SU-DHL-6 (cell line): ENCODE results near the gene APBB2.

Experiments
- H2AFZ ChIP-seq: fragments of 200-600 bp; sonication (generic); 2 replicates; pipeline ENCODE4 v1.6.1; 2014; ENCODE audit warnings: low read depth, mild to moderate bottlenecking, moderate library complexity, mixed read lengths, antibody characterized with exemption, low read length; ENCODE audit not compliant: severe bottlenecking
- H3F3A ChIP-seq: fragments of 200-600 bp; shearing (Covaris generic); 2 replicates; pipeline ENCODE4 v1.6.0; 2016; ENCODE audit warnings: antibody characterized with exemption, mild to moderate bottlenecking; ENCODE audit not compliant: insufficient read depth
- H3K27ac ChIP-seq: fragments of 200-600 bp; sonication (generic); 2 replicates; pipeline ENCODE4 v1.5.1; 2016; ENCODE audit warnings: low read depth, mild to moderate bottlenecking, low read length, moderate library complexity, mixed read lengths
- H3K27me3 ChIP-seq: fragments of 200-600 bp; sonication (generic), shearing (Covaris generic); 2 replicates; pipeline ENCODE4 v1.6.0; 2014; ENCODE audit warnings: mild to moderate bottlenecking, low read length
- H3K36me3 ChIP-seq: fragments of 200-600 bp; sonication (generic); 2 replicates; pipeline ENCODE4 v1.6.1; 2014; ENCODE audit warnings: mild to moderate bottlenecking, low read length, mixed read lengths
- H3K4me2 ChIP-seq: fragments of 300-600, 200-600 bp; shearing (Covaris generic), sonication (generic); 2 replicates; pipeline ENCODE4 v1.6.0; 2014; ENCODE audit warnings: low read length, low read depth, mild to moderate bottlenecking; ENCODE audit not compliant: poor library complexity, severe bottlenecking
- H3K4me3 ChIP-seq: fragments of 200-600 bp; sonication (generic); 2 replicates; pipeline ENCODE4 v1.5.1; 2014; ENCODE audit warnings: antibody characterized with exemption, low read length, mild to moderate bottlenecking, mixed read lengths; ENCODE audit not compliant: insufficient read depth, poor library complexity, severe bottlenecking
- H3K79me2 ChIP-seq: fragments of 200-600 bp; sonication (generic); 2 replicates; pipeline ENCODE4 v1.6.1; 2014; ENCODE audit warnings: mild to moderate bottlenecking, low read length, moderate library complexity; ENCODE audit not compliant: insufficient read depth
- H3K9ac ChIP-seq: fragments of 200-600 bp; sonication (generic); 2 replicates; pipeline ENCODE4 v1.7.0; 2014; ENCODE audit warnings: mild to moderate bottlenecking, low read length
- H3K9me2 ChIP-seq: fragments of 200-600 bp; sonication (generic); replicated peaks from 2 replicates; pipeline ENCODE4 v1.6.1; 2014; ENCODE audit warnings: low read length; ENCODE audit not compliant: insufficient read depth
- H3K9me3 ChIP-seq: fragments of 200-600 bp; sonication (generic); 2 replicates; pipeline ENCODE4 v1.6.1; 2014; ENCODE audit warnings: low read length, mixed read lengths; ENCODE audit not compliant: insufficient read depth
- H4K20me1 ChIP-seq: fragments of 200-600 bp; sonication (generic); 2 replicates; pipeline ENCODE4 v1.6.1; 2014; ENCODE audit warnings: low read depth, mild to moderate bottlenecking, antibody characterized with exemption, low read length, moderate library complexity, mixed read lengths
- CTCF ChIP-seq: fragments of 200-600 bp; sonication (generic); IDR thresholded peaks from one replicate; pipeline ENCODE4 v1.5.1; 2017; ENCODE audit warnings: antibody characterized with exemption, mild to moderate bottlenecking, low read length, moderate library complexity; ENCODE audit not compliant: insufficient read depth, poor library complexity, severe bottlenecking
- EZH2phosphoT487 ChIP-seq: fragments of 200-600 bp; sonication (generic), shearing (Covaris generic); conservative IDR thresholded peaks from 2 replicates; pipeline ENCODE4 v1.6.1; 2018; ENCODE audit warnings: mild to moderate bottlenecking, antibody characterized with exemption, low read length, moderate library complexity, mixed read lengths

APBB2 gene

DNA sequence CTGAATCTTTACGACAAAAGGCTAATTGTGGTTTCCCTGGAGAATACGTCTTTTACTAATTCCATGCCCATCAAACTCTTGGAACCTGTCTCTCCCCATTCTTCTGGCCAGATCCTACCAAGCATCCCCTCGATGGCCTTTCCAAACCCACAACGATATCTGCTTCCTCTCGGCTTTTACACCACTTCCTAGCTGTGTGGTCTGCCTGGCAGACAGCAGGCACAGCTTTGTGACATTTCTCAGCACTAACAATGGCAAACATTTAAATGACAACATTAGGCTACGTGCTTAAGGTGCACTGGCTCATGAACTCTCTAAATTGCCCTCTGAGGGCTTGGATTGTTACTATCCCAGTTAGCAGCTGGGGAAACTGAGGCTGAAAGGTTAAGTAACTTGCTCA, 323.6 kb downstream of the APBB2 start:
- no peak overlapping the region for H3K27ac ChIP-seq
- H3K9me3 ChIP-seq, result no peaks in the 10 kb centered on the region
- H3K9me2 ChIP-seq, result no peaks in the 10 kb centered on the region
- H3K4me3 ChIP-seq, result no peak overlapping the region
- no peaks in the 10 kb centered on the region for H3K36me3 ChIP-seq
- no peaks in the 10 kb centered on the region for H3F3A ChIP-seq
- H3K9ac ChIP-seq, result no peak overlapping the region
- no peak for TF ChIP-seq EZH2phosphoT487
- TF ChIP-seq CTCF, result no peak
- no peaks in the 10 kb centered on the region for H3K27me3 ChIP-seq
- H3K79me2 ChIP-seq, result no peaks in the 10 kb centered on the region
- no peak overlapping the region for H2AFZ ChIP-seq
- H4K20me1 ChIP-seq, result no peaks in the 10 kb centered on the region
- H3K4me2 ChIP-seq, result no peak overlapping the region

DNA sequence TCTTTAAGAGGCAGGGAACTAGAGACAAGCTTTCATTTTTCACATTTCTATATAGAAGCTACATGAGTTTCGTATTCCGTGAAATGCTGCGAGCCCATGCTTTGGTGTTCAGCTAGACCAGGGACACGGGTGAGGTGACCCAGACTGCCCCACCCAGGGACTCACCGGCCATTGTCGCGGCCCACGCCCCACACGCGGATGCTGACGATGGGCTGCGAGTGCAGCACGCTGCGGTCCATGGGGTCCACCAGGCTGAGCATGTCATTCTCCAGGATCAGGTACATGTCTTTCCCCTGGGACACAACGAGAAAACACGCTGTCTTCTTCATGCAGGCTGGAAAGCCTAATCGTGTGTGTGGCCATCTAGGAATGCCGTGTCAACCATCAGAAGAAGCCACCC, 324.1 kb downstream of the APBB2 start:
- Histone ChIP-seq H2AFZ (no peak overlapping the region), H3K4me3 (no peak overlapping the region), H4K20me1 (no peaks in the 10 kb centered on the region), H3K27ac (no peak overlapping the region), H3K4me2 (no peak overlapping the region), H3K27me3 (no peaks in the 10 kb centered on the region), H3K9me2 (no peaks in the 10 kb centered on the region), H3K79me2 (no peaks in the 10 kb centered on the region), H3K36me3 (no peaks in the 10 kb centered on the region), H3K9me3 (no peaks in the 10 kb centered on the region), H3K9ac (no peak overlapping the region), H3F3A (no peaks in the 10 kb centered on the region)
- TF ChIP-seq EZH2phosphoT487, result no peak
- TF ChIP-seq CTCF, result no peak

DNA sequence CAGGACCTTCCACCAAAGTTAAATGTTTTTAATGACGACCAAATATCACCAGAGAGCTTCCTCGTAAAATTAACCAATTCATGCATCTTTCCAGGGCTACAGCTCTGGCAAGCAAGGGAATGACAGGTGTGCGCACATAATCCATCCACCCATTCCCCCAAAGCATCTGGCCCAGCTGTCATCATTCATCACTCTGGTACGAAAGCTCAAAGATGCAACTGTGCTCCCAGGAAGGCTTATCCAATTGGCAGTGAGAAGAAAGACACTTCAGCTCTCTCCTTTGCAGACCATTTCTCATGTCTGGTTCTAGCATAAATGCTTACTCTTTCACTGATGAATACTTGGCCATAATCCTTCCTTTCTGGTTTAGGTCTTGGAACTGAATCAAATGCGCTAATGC, 325.4 kb downstream of the APBB2 start:
- Histone ChIP-seq H3K9me2 (no peaks in the 10 kb centered on the region), H3K4me2 (no peak overlapping the region), H3K9ac (no peak overlapping the region), H3F3A (no peaks in the 10 kb centered on the region), H4K20me1 (no peaks in the 10 kb centered on the region), H3K9me3 (no peaks in the 10 kb centered on the region), H2AFZ (no peak overlapping the region), H3K27me3 (no peaks in the 10 kb centered on the region), H3K27ac (no peak overlapping the region), H3K79me2 (no peaks in the 10 kb centered on the region), H3K4me3 (no peak overlapping the region), H3K36me3 (no peaks in the 10 kb centered on the region)
- no peak for TF ChIP-seq CTCF
- no peak for TF ChIP-seq EZH2phosphoT487

DNA sequence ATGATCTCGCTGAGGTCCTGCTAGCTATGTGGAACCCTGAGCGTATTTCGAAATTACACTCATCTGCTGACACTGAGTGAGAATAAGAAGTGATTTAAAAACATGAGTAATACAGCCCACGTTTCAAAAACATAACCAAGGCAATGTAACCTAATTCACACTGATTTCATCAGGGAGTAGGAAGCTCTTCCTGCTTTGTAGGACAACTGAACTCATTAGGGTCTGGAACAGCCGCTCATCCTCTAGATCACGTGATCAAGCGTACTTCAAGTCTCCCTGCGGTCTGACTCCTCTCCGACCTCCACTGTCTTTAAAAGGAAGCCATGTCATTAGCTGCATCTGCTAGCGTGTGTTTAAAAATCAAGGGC, 326.6 kb downstream of the APBB2 start:
- H4K20me1 ChIP-seq, result no peaks in the 10 kb centered on the region
- no peak overlapping the region for H3K27ac ChIP-seq
- no peak overlapping the region for H3K4me2 ChIP-seq
- H3F3A ChIP-seq, result no peaks in the 10 kb centered on the region
- no peaks in the 10 kb centered on the region for H3K27me3 ChIP-seq
- no peaks in the 10 kb centered on the region for H3K9me3 ChIP-seq
- H3K9ac ChIP-seq, result no peak overlapping the region
- TF ChIP-seq CTCF (no peak), EZH2phosphoT487 (no peak)
- no peak overlapping the region for H3K4me3 ChIP-seq
- H2AFZ ChIP-seq, result no peak overlapping the region
- H3K79me2 ChIP-seq, result no peaks in the 10 kb centered on the region
- H3K9me2 ChIP-seq, result no peaks in the 10 kb centered on the region
- no peaks in the 10 kb centered on the region for H3K36me3 ChIP-seq
